Measurements from ENCODE around the gene HS6ST1.

DNA sequence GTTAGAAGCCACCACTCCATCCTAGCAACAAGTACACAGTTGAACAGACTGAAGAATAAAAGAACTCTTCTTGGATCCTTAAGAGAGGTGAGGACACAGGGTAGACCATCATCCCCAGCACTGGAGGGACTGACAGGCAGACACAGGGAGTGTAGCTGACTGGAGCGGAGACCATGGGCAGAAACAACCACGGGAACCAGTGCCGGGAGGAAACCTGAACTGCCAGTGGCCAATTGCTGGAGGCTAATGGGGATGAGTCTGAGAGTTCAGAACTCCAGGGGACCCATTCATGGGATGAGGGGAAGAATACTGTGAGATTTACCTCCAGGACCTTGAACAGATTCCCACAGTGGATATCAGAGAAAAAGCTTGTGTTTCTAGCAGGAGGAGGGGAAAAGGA is 76.8 kb downstream of the HS6ST1 start:
- TF ChIP-seq CTCF (IDR thresholded peaks at IDR 0.05), result no peak
- TF ChIP-seq POLR2A (IDR thresholded peaks at IDR 0.05), result no peak

Data from testis (tissue), 2 donors.